GM13976 (cell line): Measurements from ENCODE around the gene ARL10.

Source experiments
- DNase-seq: peaks from one replicate; pipeline ENCODE4 v3.0.0; 2012; ENCODE audit warnings: low spot score
- CTCF ChIP-seq: IDR thresholded peaks from 2 replicates; pipeline ENCODE4 v1.5.1; 2012; ENCODE audit warnings: borderline replicate concordance, mild to moderate bottlenecking; ENCODE audit not compliant: insufficient read depth; ENCODE audit errors: extremely low read depth, missing control alignments, control extremely low read depth
- in situ Hi-C: fragments of 300-500 bp; cut with MboI; formaldehyde crosslinking; loops from one replicate; pipeline ENCODE4 v1.12.0; 2022; ENCODE audit warnings: low sequenced_read_pairs, mixed read lengths, inconsistent platforms; ENCODE audit not compliant: unreplicated experiment

The ARL10 gene, protein sequence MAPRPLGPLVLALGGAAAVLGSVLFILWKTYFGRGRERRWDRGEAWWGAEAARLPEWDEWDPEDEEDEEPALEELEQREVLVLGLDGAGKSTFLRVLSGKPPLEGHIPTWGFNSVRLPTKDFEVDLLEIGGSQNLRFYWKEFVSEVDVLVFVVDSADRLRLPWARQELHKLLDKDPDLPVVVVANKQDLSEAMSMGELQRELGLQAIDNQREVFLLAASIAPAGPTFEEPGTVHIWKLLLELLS

GRCh38 chr5:176365351-176366231 lies at the start of gene ARL10:
TSS of gene ARL10 (plus strand) at chr5:176365487. CDS start at chr5:176365564, 77 bp downstream.
- in situ Hi-C loops: no loop called here
- TF ChIP-seq CTCF: no peak
- DNase-seq: peak; percentile 85

DNA sequence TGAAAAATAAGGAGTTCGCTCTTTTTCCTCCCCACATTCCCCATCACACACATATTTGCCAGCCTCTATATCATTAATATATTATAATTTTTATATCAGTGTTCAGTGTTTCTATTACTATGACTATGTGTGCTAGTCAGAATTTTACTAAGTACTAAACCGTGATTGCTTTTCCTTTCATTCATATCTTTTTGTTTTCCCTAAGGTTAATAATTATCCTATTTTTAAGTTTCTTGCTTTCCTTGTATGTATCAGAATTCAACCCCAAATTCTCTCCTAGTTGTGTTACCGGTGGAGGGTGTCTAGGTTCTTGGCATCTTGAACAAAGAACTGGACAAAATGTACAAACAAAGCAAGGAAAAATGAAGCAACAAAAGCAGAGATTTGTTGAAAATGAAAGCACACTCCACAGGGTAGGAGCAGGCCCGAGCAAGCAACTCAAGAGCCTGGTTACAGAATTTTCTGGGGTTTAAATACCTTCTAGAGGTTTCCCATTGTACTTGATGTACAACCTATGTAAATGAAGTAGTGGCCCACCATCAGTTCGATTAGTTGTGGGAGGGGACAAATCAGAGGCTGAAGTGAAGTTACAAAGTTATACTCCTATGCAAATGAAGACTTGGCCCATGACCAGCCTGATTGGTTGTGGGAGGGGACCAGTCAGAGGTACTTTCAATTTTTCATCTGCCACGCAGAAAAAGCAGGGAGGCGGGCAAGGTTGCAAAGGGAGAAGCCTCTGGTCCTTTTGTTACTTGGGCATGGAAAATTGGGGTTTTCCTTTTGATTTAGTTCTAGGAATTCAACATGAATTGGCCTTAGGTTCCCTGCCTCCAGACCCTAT lies 47.5 kb upstream of the ARL10 start:
- no peak for TF ChIP-seq CTCF
- no peak for DNase-seq
- in situ Hi-C loops: no loop called here

- no peak for TF ChIP-seq CTCF
- no peak for DNase-seq
- in situ Hi-C loops: no loop called here
Observed at GRCh38 chr5:176319827-176320554, 45.3 kb upstream of the ARL10 start.

DNA sequence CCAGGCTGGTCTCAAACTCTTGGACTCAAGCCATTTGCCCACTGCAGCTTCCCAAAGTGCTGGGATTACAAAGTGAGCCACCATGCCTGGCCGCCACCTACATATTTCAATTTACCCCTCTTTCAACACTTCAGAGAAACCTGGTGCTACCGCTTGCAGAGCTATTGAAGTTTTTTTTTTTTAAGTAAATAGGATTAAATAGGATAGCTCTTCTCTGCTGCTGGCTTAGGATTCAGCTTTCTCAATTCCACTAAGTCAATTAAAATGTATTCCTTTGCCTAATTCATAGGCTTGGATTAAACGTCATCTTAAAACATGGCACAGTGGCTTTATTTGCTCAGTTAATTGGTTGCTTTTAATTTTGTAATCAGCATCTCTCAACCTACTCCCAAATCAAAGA lies 44.7 kb upstream of the ARL10 start:
- TF ChIP-seq CTCF: no peak
- no peak for DNase-seq
- in situ Hi-C loops: no loop called here

GRCh38 chr5:176334031-176334770 lies 31.1 kb upstream of the ARL10 start:
- TF ChIP-seq CTCF: no peak
- DNase-seq: no peak
- in situ Hi-C loops: no loop called here
